H1 (cell line): ENCODE results near the gene HLTF. TPM values are rescaled to one million over a fixed set of nuclear protein-coding genes. Genes with fewer than 3 reads are reported as not detected.

Experiments used
- CTCF ChIA-PET: fragments of 300-600 bp; sonication (Branson Sonifier 250); formaldehyde crosslinking; loops from one replicate; lab custom pipeline; 2021; ENCODE audit not compliant: partially characterized antibody; lab: Charles Lee
- POLR2A ChIA-PET: fragments of 300-600 bp; sonication (Branson Sonifier 250); formaldehyde crosslinking; loops from one replicate; lab custom pipeline; 2021; ENCODE audit warnings: inconsistent platforms; ENCODE audit not compliant: partially characterized antibody; lab: Charles Lee
- DNase-seq, 2 experiments: peaks; one replicate each; pipeline versions ENCODE4 v3.0.0 to v3.0.0-alpha.2; 2010 to 2022; ENCODE audit warnings: low spot score in 2 of 2, low read depth in 1 of 2, mixed read lengths in 1 of 2
- FAIRE-seq: peaks from 2 replicates; lab custom pipeline; 2011; peaks lifted over from hg19 to GRCh38; lab: Jason Lieb, UNC
- H2AFZ ChIP-seq: 2 replicates; pipeline ENCODE4 v1.8.1; 2012; ENCODE audit warnings: low read length, inconsistent platforms
- H2AK5ac ChIP-seq: 2 replicates; pipeline ENCODE4 v1.6.1; 2013; ENCODE audit warnings: low read depth, low read length
- H2BK120ac ChIP-seq: replicated peaks from 2 replicates; pipeline ENCODE3; 2013; ENCODE audit warnings: low read depth, low read length, inconsistent platforms
- H2BK12ac ChIP-seq: 2 replicates; pipeline ENCODE4 v1.6.1; 2013; ENCODE audit warnings: low read depth, low read length
- H2BK15ac ChIP-seq: 2 replicates; pipeline ENCODE4 v1.6.1; 2013; ENCODE audit warnings: low read length
- H2BK20ac ChIP-seq: 2 replicates; pipeline ENCODE4 v1.6.1; 2013; ENCODE audit warnings: low read length
- H2BK5ac ChIP-seq: 2 replicates; pipeline ENCODE4 v1.6.1; 2013; ENCODE audit warnings: low read depth, low read length
- H3K14ac ChIP-seq: 2 replicates; pipeline ENCODE4 v1.6.1; 2013; ENCODE audit warnings: inconsistent platforms; ENCODE audit not compliant: insufficient read length
- H3K18ac ChIP-seq: 2 replicates; pipeline ENCODE4 v1.6.1; 2013; ENCODE audit warnings: low read length; ENCODE audit errors: extremely low read depth
- H3K23ac ChIP-seq: 2 replicates; pipeline ENCODE4 v1.6.1; 2013; ENCODE audit warnings: inconsistent platforms; ENCODE audit not compliant: insufficient read length
- H3K23me2 ChIP-seq: 2 replicates; pipeline ENCODE4 v1.6.1; 2013; ENCODE audit warnings: low read depth, low read length
- H3K27ac ChIP-seq: 2 replicates; pipeline ENCODE4 v1.6.1; 2011; ENCODE audit warnings: low read depth, low read length, inconsistent platforms
- H3K27me3 ChIP-seq, 4 experiments: replicated peaks in 1 of 4; 1 replicate in 1 of 4; 2 replicates in 3 of 4; pipeline versions ENCODE4 v1.6.1 to v1.8.1; 2011 to 2013; ENCODE audit warnings: low read length in 3 of 4, mild to moderate bottlenecking in 3 of 4, inconsistent platforms in 2 of 4, mixed read lengths in 2 of 4, moderate library complexity in 1 of 4; ENCODE audit not compliant: control insufficient read depth in 3 of 4, insufficient read depth in 3 of 4; ENCODE audit errors: extremely low read depth in 1 of 4
- H3K36me3 ChIP-seq, 4 experiments: 2 replicates each; pipeline versions ENCODE4 v1.6.1 to v1.8.1; 2011 to 2013; ENCODE audit warnings: mild to moderate bottlenecking in 4 of 4, low read length in 3 of 4, moderate library complexity in 2 of 4, control low read depth in 1 of 4, inconsistent platforms in 1 of 4; ENCODE audit not compliant: insufficient read depth in 4 of 4, control insufficient read depth in 2 of 4
- H3K4ac ChIP-seq: replicated peaks from 2 replicates; pipeline ENCODE3; 2013; ENCODE audit warnings: low read length, low read depth, mixed read lengths, inconsistent platforms; ENCODE audit not compliant: insufficient read length
- H3K4me1 ChIP-seq, 4 experiments: replicated peaks in 1 of 4; 1 replicate in 1 of 4; 2 replicates in 3 of 4; pipeline versions ENCODE4 v1.6.1 to v1.8.1; 2011 to 2013; ENCODE audit warnings: low read length in 3 of 4, inconsistent platforms in 2 of 4, mixed read lengths in 1 of 4; ENCODE audit not compliant: insufficient read depth in 4 of 4, control insufficient read depth in 3 of 4
- H3K4me2 ChIP-seq, 2 experiments: 2 replicates each; pipeline versions ENCODE4 v1.6.1 to v1.8.1; 2011 to 2013; ENCODE audit warnings: low read depth in 2 of 2, low read length in 2 of 2, control low read depth in 1 of 2, inconsistent platforms in 1 of 2, mild to moderate bottlenecking in 1 of 2; ENCODE audit not compliant: insufficient read depth in 1 of 2
- H3K4me3 ChIP-seq, 4 experiments: fragments of 200-600, 300-600 bp in 1 of 4; sonication (generic), shearing (Covaris generic), sonication (Bioruptor Twin) in 1 of 4; 2 replicates each; pipeline versions ENCODE4 v1.5.1 to v1.8.1; 2011 to 2016; ENCODE audit warnings: low read length in 4 of 4, low read depth in 3 of 4, control low read depth in 2 of 4, inconsistent platforms in 2 of 4, mild to moderate bottlenecking in 2 of 4, mixed read lengths in 1 of 4, moderate library complexity in 1 of 4; ENCODE audit not compliant: insufficient read depth in 2 of 4; ENCODE audit errors: extremely low read depth in 1 of 4
- H3K56ac ChIP-seq: replicated peaks from 2 replicates; pipeline ENCODE3; 2013; ENCODE audit warnings: low read depth, mild to moderate bottlenecking, mixed read lengths, low read length, inconsistent platforms; ENCODE audit not compliant: insufficient read length
- H3K79me1 ChIP-seq: 2 replicates; pipeline ENCODE4 v1.6.1; 2013; ENCODE audit warnings: low read depth, low read length, control low read depth
- H3K79me2 ChIP-seq, 2 experiments: 2 replicates each; pipeline versions ENCODE4 v1.6.1 to v1.8.1; 2012 to 2013; ENCODE audit warnings: low read length in 2 of 2, mild to moderate bottlenecking in 2 of 2, inconsistent platforms in 1 of 2; ENCODE audit not compliant: insufficient read depth in 2 of 2, control insufficient read depth in 1 of 2
- H3K9ac ChIP-seq, 4 experiments: replicated peaks in 1 of 4; 1 replicate in 1 of 4; 2 replicates in 3 of 4; pipeline versions ENCODE4 v1.6.1 to v1.8.1; 2011 to 2013; ENCODE audit warnings: low read depth in 3 of 4, low read length in 3 of 4, control low read depth in 2 of 4, mild to moderate bottlenecking in 2 of 4, moderate library complexity in 2 of 4, inconsistent platforms in 1 of 4; ENCODE audit errors: extremely low read depth in 1 of 4
- H3K9me3 ChIP-seq, 2 experiments: 2 replicates each; pipeline versions ENCODE4 v1.6.1 to v1.8.1; 2012 to 2013; ENCODE audit warnings: mild to moderate bottlenecking in 2 of 2, moderate library complexity in 2 of 2, control low read depth in 1 of 2, inconsistent platforms in 1 of 2, low read depth in 1 of 2, low read length in 1 of 2, mixed read lengths in 1 of 2; ENCODE audit not compliant: insufficient read depth in 2 of 2
- H4K20me1 ChIP-seq, 2 experiments: replicated peaks in 1 of 2; 2 replicates each; pipeline versions ENCODE3 to v1.8.1; 2011 to 2013; ENCODE audit warnings: inconsistent platforms in 2 of 2, low read length in 2 of 2, mild to moderate bottlenecking in 1 of 2; ENCODE audit not compliant: insufficient read depth in 2 of 2, control insufficient read depth in 1 of 2
- H4K5ac ChIP-seq: 2 replicates; pipeline ENCODE4 v1.6.1; 2013; ENCODE audit warnings: low read length, low read depth, mixed read lengths, inconsistent platforms; ENCODE audit not compliant: insufficient read length
- H4K8ac ChIP-seq: 2 replicates; pipeline ENCODE4 v1.8.0; 2013; ENCODE audit warnings: mild to moderate bottlenecking, moderate library complexity, low read length, inconsistent platforms; ENCODE audit not compliant: insufficient read depth; ENCODE audit errors: extremely low read depth
- H4K91ac ChIP-seq: replicated peaks from 2 replicates; pipeline ENCODE3; 2013; ENCODE audit warnings: low read length, mixed read lengths, inconsistent platforms; ENCODE audit not compliant: insufficient read length
- BCL11A ChIP-seq, 2 experiments: IDR thresholded peaks; one replicate each; pipeline ENCODE4 v1.6.1; 2011; ENCODE audit warnings: low read depth in 2 of 2, low read length in 2 of 2, mild to moderate bottlenecking in 2 of 2
- CTCF ChIP-seq, 3 experiments: IDR thresholded peaks; 1 replicate in 2 of 3; 2 replicates in 1 of 3; pipeline versions ENCODE4 v1.5.1 to v1.6.1; 2011; ENCODE audit warnings: low read length in 3 of 3, mild to moderate bottlenecking in 3 of 3, inconsistent platforms in 2 of 3, low read depth in 1 of 3, moderate library complexity in 1 of 3; ENCODE audit not compliant: insufficient read depth in 1 of 3; ENCODE audit errors: control extremely low read depth in 1 of 3
- EGR1 ChIP-seq: IDR thresholded peaks from 2 replicates; pipeline ENCODE4 v1.6.1; 2011; ENCODE audit warnings: low read depth, low read length, borderline replicate concordance
- FOSL1 ChIP-seq: IDR thresholded peaks from 2 replicates; pipeline ENCODE4 v1.6.1; 2011; ENCODE audit warnings: mild to moderate bottlenecking, low read depth, low read length, moderate library complexity; ENCODE audit not compliant: insufficient read depth
- SP4 ChIP-seq: IDR thresholded peaks from 2 replicates; pipeline ENCODE4 v1.6.1; 2012; ENCODE audit warnings: low read length, inconsistent platforms
- WGBS, 2 experiments: shearing (Covaris generic) in 1 of 2; methylation state at CpG; one replicate each; pipeline versions ENCODE4 v1.1.6 to v1.1.7; 2013 to 2015; ENCODE audit warnings: low lambda C conversion rate in 2 of 2, mixed read lengths in 2 of 2, inconsistent platforms in 1 of 2, low coverage in 1 of 2, missing lambda C conversion rate in 1 of 2; ENCODE audit not compliant: insufficient replicate concordance in 2 of 2, insufficient coverage in 1 of 2, insufficient read length in 1 of 2; ENCODE audit errors: extremely low coverage in 1 of 2, missing lambda C conversion rate in 1 of 2; 5-methylcytosine and 5-hydroxymethylcytosine counted together
- polyA plus RNA-seq, 7 experiments: library from polyadenylated mRNA; depleted of rRNA in 3 of 7; stranded (reverse) in 5 of 7; unstranded in 2 of 7; fragments of >200 nt in 5 of 7; fragments of 200-250 nt in 2 of 7; gene quantifications; 1 replicate in 5 of 7; 2 replicates in 1 of 7; 4 replicates in 1 of 7; pipeline versions ENCODE4 v1.2.1 to v1.2.3, GENCODE V29; 2011 to 2013; ENCODE audit warnings: missing spikeins in 2 of 7, mixed read lengths in 2 of 7
- total RNA-seq: library from RNA; stranded (reverse); fragmentation: NEBNext Ultra II Directional; extraction: Animal tissue kit (Norgen Biotek cat#: 25700); gene quantifications from 2 replicates; pipeline ENCODE4 v1.2.1, GENCODE V29; 2021

Gene HLTF
- total and polyA plus RNA-seq, 2 of the 8 experiments (the other 6 are each of a cell fraction or from before 2014, with no cell fraction given) = 18.1 to 60.3 TPM

- Histone ChIP-seq H3K27ac (no peak overlapping the region), H3K23ac (no peak overlapping the region), H4K8ac (no peak overlapping the region), H3K23me2 (peaks cover 7% of the 10 kb centered on the region; the same call in 1 of the 2 replicates), H2AK5ac (no peak overlapping the region), H4K91ac (no peak overlapping the region), H3K18ac (no peak overlapping the region), H3K4me2 (no peak overlapping the region), H2AFZ (no peak overlapping the region), H3K79me2 (no peaks in the 10 kb centered on the region), H3K4me1 (peaks cover 0 to 4% (median under 1%) of the 10 kb centered on the region in 4 experiments; a peak in 3 of 7 replicates), H2BK12ac (no peak overlapping the region), H4K5ac (no peak overlapping the region), H2BK120ac (no peak overlapping the region), H3K4me3 (no peak overlapping the region), H3K14ac (no peak overlapping the region), H3K4ac (no peak overlapping the region), H3K36me3 (no peaks in the 10 kb centered on the region), H4K20me1 (peaks cover 0 to 4% of the 10 kb centered on the region in 2 experiments), H3K27me3 (peaks cover 0 to 8% (median 2%) of the 10 kb centered on the region in 4 experiments; a peak in 4 of 7 replicates), H3K79me1 (peaks cover 3% of the 10 kb centered on the region; the same call in 1 of the 2 replicates), H2BK5ac (no peak overlapping the region), H3K56ac (no peak overlapping the region), H3K9me3 (peaks cover 0 to 6% of the 10 kb centered on the region in 2 experiments; a peak in 1 of 4 replicates), H2BK15ac (no peak overlapping the region), H3K9ac (no peak overlapping the region), H2BK20ac (no peak overlapping the region)
- CTCF ChIA-PET = interaction anchor here (0.6 to 2.0 kb wide), 4 partner anchors 29 to 577 kb away, joined by 3 to 10 read pairs (median 3); no protein-coding TSS in a partner anchor
- POLR2A ChIA-PET = no interaction called here
- WGBS, 2 experiments = 95% methylated on average over 1 of the region's 1 CpG; no CpG with 5 or more reads in 1 of the 2 experiments
- FAIRE-seq (no peak), DNase-seq (no peak)
- no peak for TF ChIP-seq FOSL1
- TF ChIP-seq EGR1 = no peak
- TF ChIP-seq BCL11A (IDR thresholded peaks at IDR 0.05; ENCODE audit: low read depth in 2 of 2, low read length in 2 of 2) = no peak
- no peak for TF ChIP-seq SP4
- TF ChIP-seq CTCF (IDR thresholded peaks at IDR 0.05; ENCODE audit: control extremely low read depth in 1 of 3, insufficient read depth in 1 of 3, low read depth in 1 of 3, low read length in 3 of 3) = no peak
Observed at GRCh38 chr3:149090461-149090860, 4.1 kb upstream of the HLTF start.
